Hepatocyte (in vitro differentiated cells): ENCODE measurements around the gene C19orf85. TPM values are rescaled to one million over a fixed set of nuclear protein-coding genes. Genes with fewer than 3 reads are reported as not detected.
A peak's percentile ranks its signal among the peaks of the same experiment; 100 is the strongest.

Source experiments
- DNase-seq: peaks from one replicate; pipeline ENCODE4 v3.0.0-alpha.2; 2016; ENCODE audit warnings: low spot score
- H2AFZ ChIP-seq: fragments of 200-600 bp; sonication (generic); 2 replicates; pipeline ENCODE4 v1.6.0; 2016; ENCODE audit warnings: antibody characterized with exemption, mild to moderate bottlenecking
- H3K27ac ChIP-seq: fragments of 200-600 bp; sonication (generic); 2 replicates; pipeline ENCODE4 v1.5.1; 2016; ENCODE audit warnings: mild to moderate bottlenecking
- H3K27me3 ChIP-seq: fragments of 200-600 bp; sonication (generic); 2 replicates; pipeline ENCODE4 v1.6.1; 2016
- H3K36me3 ChIP-seq: fragments of 200-600 bp; sonication (generic); replicated peaks from 2 replicates; pipeline ENCODE4 v1.5.1; 2016; ENCODE audit warnings: low read depth; ENCODE audit not compliant: insufficient read depth
- H3K4me1 ChIP-seq: fragments of 200-600 bp; sonication (generic); 2 replicates; pipeline ENCODE4 v1.5.1; 2016; ENCODE audit warnings: mild to moderate bottlenecking, moderate library complexity; ENCODE audit not compliant: insufficient read depth
- H3K4me2 ChIP-seq: fragments of 200-600 bp; sonication (generic); 2 replicates; pipeline ENCODE4 v1.6.0; 2016
- H3K4me3 ChIP-seq: fragments of 200-600 bp; sonication (generic); 2 replicates; pipeline ENCODE4 v1.5.1; 2016; ENCODE audit warnings: mild to moderate bottlenecking
- H3K79me2 ChIP-seq: fragments of 200-600 bp; sonication (generic); 2 replicates; pipeline ENCODE4 v1.6.0; 2017; ENCODE audit warnings: mild to moderate bottlenecking
- H3K9me2 ChIP-seq: fragments of 200-600 bp; sonication (generic); replicated peaks from 2 replicates; pipeline ENCODE4 v1.6.0; 2017; ENCODE audit warnings: mild to moderate bottlenecking; ENCODE audit not compliant: insufficient read depth
- H3K9me3 ChIP-seq: fragments of 200-600 bp; sonication (generic); 2 replicates; pipeline ENCODE4 v1.5.1; 2016; ENCODE audit warnings: low read depth, mild to moderate bottlenecking
- H4K20me1 ChIP-seq: fragments of 200-600 bp; sonication (generic); 2 replicates; pipeline ENCODE4 v1.6.0; 2016; ENCODE audit warnings: mild to moderate bottlenecking; ENCODE audit not compliant: insufficient read depth, poor library complexity, severe bottlenecking
- CTCF ChIP-seq: fragments of 200-600 bp; sonication (generic); IDR thresholded peaks from 2 replicates; pipeline ENCODE4 v1.5.1; 2016; ENCODE audit warnings: antibody characterized with exemption, mild to moderate bottlenecking; ENCODE audit not compliant: poor library complexity
- EZH2 ChIP-seq: fragments of 200-600 bp; sonication (generic); IDR thresholded peaks from 2 replicates; pipeline ENCODE4 v1.6.1; 2016; ENCODE audit warnings: antibody characterized with exemption, mild to moderate bottlenecking, borderline replicate concordance
- EZH2phosphoT487 ChIP-seq: fragments of 200-600 bp; sonication (generic); IDR thresholded peaks from one replicate; pipeline ENCODE4 v1.6.1; 2018; ENCODE audit warnings: antibody characterized with exemption, mild to moderate bottlenecking, low read depth, moderate library complexity; ENCODE audit not compliant: unreplicated experiment, severe bottlenecking
- WGBS: methylation state at CpG from one replicate; pipeline ENCODE4 v1.1.6; 2016; ENCODE audit warnings: low lambda C conversion rate; ENCODE audit errors: missing lambda C conversion rate; 5-methylcytosine and 5-hydroxymethylcytosine counted together
- polyA plus RNA-seq: library from polyadenylated mRNA; unstranded; fragments of >200 nt; fragmentation: Nextera tagmentation; extraction: Ambion mirVana; gene quantifications from 2 replicates; pipeline ENCODE4 v1.2.1, GENCODE V29; 2016
- total RNA-seq: library from RNA; depleted of rRNA; stranded (reverse); fragments of >200 nt; gene quantifications from 2 replicates; pipeline ENCODE4 v1.2.3, GENCODE V29; 2014

The C19orf85 gene
- total and polyA plus RNA-seq, 2 experiments from 2014 or later: not detected

- Histone ChIP-seq H3K4me2 (peak overlapping the region; percentile 46), H3K9me3 (no peaks in the 10 kb centered on the region), H3K27ac (no peak overlapping the region), H3K79me2 (no peaks in the 10 kb centered on the region), H3K4me3 (no peak overlapping the region), H2AFZ (no peak overlapping the region), H4K20me1 (no peaks in the 10 kb centered on the region), H3K9me2 (no peaks in the 10 kb centered on the region), H3K27me3 (peaks cover 63% of the 10 kb centered on the region), H3K4me1 (no peaks in the 10 kb centered on the region), H3K36me3 (no peaks in the 10 kb centered on the region)
- TF ChIP-seq EZH2: peak; percentile 93
- TF ChIP-seq CTCF: no peak
- peak; percentile 18 for TF ChIP-seq EZH2phosphoT487
- DNase-seq: no peak
- WGBS: 3% methylated on average over 27 of the region's 39 CpGs
Measured at GRCh38 chr19:55441692-55442321, 22.7 kb downstream of the C19orf85 start.

GRCh38 chr19:55441319-55441691 is 23.2 kb downstream of the C19orf85 start:
- H3K9me2 ChIP-seq: no peaks in the 10 kb centered on the region

GRCh38 chr19:55440411-55441105 is 24.0 kb downstream of the C19orf85 start:
- no peak overlapping the region for H2AFZ ChIP-seq

More at GRCh38 chr19:55441319-55441691, 23.2 kb downstream of the C19orf85 start:
- Histone ChIP-seq H3K79me2 (no peaks in the 10 kb centered on the region), H3K4me1 (no peaks in the 10 kb centered on the region), H3K4me3 (no peak overlapping the region), H3K27ac (no peak overlapping the region), H2AFZ (no peak overlapping the region), H3K4me2 (no peak overlapping the region), H3K36me3 (no peaks in the 10 kb centered on the region), H3K27me3 (peaks cover 61% of the 10 kb centered on the region), H3K9me3 (no peaks in the 10 kb centered on the region), H4K20me1 (no peaks in the 10 kb centered on the region)
- DNase-seq: no peak
- WGBS: 14% methylated on average over 20 of the region's 21 CpGs
- TF ChIP-seq CTCF (no peak), EZH2phosphoT487 (peak; percentile 81)

More at GRCh38 chr19:55440411-55441105, 24.0 kb downstream of the C19orf85 start:
- H4K20me1 ChIP-seq: no peaks in the 10 kb centered on the region
- no peak for TF ChIP-seq EZH2
- no peak for TF ChIP-seq CTCF
- TF ChIP-seq EZH2phosphoT487: no peak
- no peak overlapping the region for H3K4me3 ChIP-seq
- 19% methylated on average over 29 of the region's 39 CpGs for WGBS
- H3K4me2 ChIP-seq: no peak overlapping the region
- H3K9me2 ChIP-seq: no peaks in the 10 kb centered on the region
- no peaks in the 10 kb centered on the region for H3K79me2 ChIP-seq
- no peak for DNase-seq
- no peak overlapping the region for H3K27ac ChIP-seq
- no peaks in the 10 kb centered on the region for H3K9me3 ChIP-seq
- no peaks in the 10 kb centered on the region for H3K36me3 ChIP-seq
- peaks cover 58% of the 10 kb centered on the region for H3K27me3 ChIP-seq
- H3K4me1 ChIP-seq: no peaks in the 10 kb centered on the region
